Fibroblast of villous mesenchyme (primary cell): ENCODE results near the gene CHAT. TPM values are rescaled to one million over a fixed set of nuclear protein-coding genes. Genes with fewer than 3 reads are reported as not detected.
A peak's percentile ranks its signal among the peaks of the same experiment; 100 is the strongest.
"Not testable (repeated sequence)": the region's sequence is repeated elsewhere in the genome, so short reads cannot be mapped to it uniquely, and the experiment has no call there.

Experiments
- DNase-seq: peaks from one replicate; pipeline ENCODE4 v3.0.0-alpha.2; 2010; ENCODE audit warnings: low read depth
- H3K4me3 ChIP-seq: 2 replicates; pipeline ENCODE4 v1.5.1; 2011; ENCODE audit warnings: low read depth, mild to moderate bottlenecking, low read length
- CTCF ChIP-seq: IDR thresholded peaks from 2 replicates; pipeline ENCODE4 v1.5.1; 2012; ENCODE audit warnings: low read depth, mild to moderate bottlenecking, low read length; ENCODE audit not compliant: insufficient read depth
- total RNA-seq: library from RNA; depleted of rRNA; stranded (reverse); fragments of >200 nt; gene quantifications from 2 replicates; pipeline ENCODE4 v1.2.3, GENCODE V29; 2012

The CHAT gene
- total RNA-seq, 1 donor = not detected

DNA sequence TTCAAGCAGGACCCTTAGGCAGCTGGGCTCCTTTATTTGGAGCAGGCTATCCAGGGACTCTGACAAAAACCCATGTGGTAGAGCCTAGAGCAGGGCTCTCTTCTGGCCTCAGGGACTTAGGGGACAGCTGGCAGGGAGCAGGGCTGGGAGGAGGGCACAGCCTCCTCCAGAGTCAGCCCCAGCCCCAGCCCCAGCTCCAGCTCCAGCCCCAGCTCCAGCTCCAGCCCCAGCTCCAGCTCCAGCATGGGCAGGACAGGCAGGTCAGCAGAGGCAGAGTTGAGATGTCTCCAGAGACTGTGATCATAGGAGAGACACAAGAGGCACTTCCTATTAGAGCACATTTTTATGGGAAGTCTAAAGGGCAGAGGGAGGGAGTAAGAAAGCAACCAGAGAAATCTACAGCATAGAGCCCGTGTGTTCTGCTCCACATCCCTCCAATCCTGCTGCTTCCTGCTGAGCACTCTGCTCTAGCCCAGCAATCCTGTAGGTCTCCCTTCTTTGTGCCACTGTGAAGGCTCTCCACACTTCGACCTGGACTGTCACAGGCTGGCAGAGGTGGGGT is 52.3 kb downstream of the CHAT start:
- no peak for DNase-seq
- H3K4me3 ChIP-seq = no peak overlapping the region
- no peak for TF ChIP-seq CTCF

DNA sequence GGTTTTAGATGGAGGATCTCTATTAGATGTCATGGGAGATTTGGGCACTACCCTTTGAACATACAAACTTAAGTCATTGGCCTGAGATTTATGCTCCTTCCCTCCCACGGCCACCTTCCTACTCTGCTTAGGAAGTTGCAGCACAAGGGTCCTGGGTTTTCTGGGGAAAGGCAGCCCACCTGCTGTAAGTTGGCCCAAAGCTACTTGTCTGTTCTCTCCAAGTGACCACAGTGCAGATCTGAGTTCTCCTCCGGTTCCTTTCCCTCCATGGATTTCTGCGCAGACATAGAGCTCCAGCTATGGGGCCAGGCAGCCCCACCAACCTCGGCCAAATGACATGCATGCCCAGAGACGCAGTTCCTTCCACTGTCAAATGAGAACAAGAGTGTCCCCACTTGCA is 52.8 kb downstream of the CHAT start:
- no peak overlapping the region for H3K4me3 ChIP-seq
- DNase-seq = no peak
- no peak for TF ChIP-seq CTCF

DNA sequence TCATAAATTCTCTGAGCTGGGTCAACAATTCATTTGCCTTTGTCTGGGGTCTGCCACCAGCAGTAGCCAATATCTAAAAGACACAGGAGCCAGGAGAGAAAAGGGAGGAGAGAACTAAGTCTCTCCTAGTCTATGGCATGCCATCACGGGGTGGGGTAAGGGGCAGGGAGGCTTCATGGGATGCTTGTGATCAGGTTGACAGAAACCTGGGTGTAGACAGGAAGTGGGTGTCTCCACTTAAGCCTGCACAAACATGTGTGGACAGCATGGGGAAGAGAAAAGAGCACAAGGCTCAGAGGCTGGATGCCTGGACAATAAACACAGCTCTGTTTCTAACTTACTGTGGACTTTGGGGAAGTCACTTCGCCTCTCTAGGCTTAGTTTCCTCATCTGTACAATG is 54.2 kb downstream of the CHAT start:
- no peak for TF ChIP-seq CTCF
- H3K4me3 ChIP-seq = no peak overlapping the region
- DNase-seq = no peak

DNA sequence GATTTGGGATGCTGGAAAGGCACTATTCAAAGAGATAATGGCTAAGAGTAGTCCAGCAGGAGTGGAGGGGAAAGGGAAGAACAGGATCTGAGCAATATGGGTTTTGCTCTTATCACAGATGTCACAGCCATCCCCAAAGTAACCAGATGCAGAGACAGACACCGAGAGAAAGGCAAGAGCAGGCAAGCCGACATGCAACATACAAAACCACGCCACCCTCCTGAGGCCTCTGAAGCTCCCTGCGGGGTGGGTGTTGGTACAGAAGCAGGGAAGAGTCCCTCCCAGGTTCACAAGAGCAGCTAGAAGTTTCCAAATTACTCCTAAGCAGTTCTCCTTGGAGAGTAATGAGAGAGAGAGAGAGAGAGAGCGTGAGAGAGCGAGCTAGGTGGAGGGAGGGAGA is 54.8 kb downstream of the CHAT start:
- no peak for DNase-seq
- TF ChIP-seq CTCF = no peak
- no peak overlapping the region for H3K4me3 ChIP-seq

- peak overlapping the region; percentile 43 for H3K4me3 ChIP-seq
- no peak for TF ChIP-seq CTCF
- no peak for DNase-seq
These were observed 65.1 kb downstream of the CHAT start for GRCh38 chr10:49678827-49679479.

GRCh38 chr10:49679480-49679893 is 65.7 kb downstream of the CHAT start, which contains the start of gene C10orf53:
TSS of gene C10orf53 (plus strand) at chr10:49679651. CDS start at chr10:49679698, 47 bp downstream.
- H3K4me3 ChIP-seq = peak within 1 kb of the TSS; percentile 43
- DNase-seq = peak; percentile 59
- TF ChIP-seq CTCF = no peak

GRCh38 chr10:49682449-49682848 is 68.6 kb downstream of the CHAT start:
- H3K4me3 ChIP-seq, DNase-seq: not testable (repeated sequence)
